Measurements from ENCODE around the gene PPIA.
"Not testable (repeated sequence)": the region's sequence is repeated elsewhere in the genome, so short reads cannot be mapped to it uniquely, and the experiment has no call there.

PPIA gene

DNA sequence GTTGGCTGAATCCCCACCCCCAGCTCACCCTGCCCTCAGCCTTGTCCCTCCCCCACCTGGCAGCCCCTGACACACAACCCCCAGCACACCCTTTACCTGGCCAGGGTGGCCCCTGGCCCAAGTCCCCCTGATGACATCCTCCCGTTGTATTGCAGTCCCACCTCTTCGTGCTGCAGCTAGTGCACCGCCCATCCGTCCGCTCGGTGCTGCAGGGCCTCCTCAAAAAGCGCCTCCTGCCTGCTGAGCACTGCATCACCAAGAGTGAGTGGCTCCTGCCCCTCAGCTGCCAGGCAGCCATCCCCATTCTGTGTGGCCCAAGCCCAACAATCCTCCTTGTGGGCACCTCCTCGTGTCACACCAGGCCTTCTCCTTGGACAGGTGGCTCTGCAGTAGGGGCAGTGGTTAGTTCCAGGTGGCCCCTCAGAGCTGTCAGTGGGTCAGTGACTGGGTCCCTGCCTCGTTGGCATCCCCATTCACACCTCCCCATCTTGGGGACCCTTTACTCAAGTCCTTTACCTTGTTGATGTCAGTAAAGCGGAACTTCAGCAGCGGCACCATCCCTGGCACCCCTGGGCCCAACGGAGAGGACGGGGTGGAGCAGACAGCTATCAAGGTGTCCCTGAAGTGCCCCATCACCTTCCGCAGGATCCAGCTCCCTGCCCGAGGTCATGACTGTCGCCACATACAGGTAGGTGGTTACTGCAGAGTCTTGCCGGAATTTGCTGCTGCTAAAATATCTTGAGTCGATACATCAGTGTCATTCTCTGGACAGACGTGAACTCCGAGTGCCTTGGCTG, 33.6 kb upstream of the PPIA start:
- in situ Hi-C loops (cut with MboI; ENCODE audit: low sequenced_read_pairs), result no loop called here

DNA sequence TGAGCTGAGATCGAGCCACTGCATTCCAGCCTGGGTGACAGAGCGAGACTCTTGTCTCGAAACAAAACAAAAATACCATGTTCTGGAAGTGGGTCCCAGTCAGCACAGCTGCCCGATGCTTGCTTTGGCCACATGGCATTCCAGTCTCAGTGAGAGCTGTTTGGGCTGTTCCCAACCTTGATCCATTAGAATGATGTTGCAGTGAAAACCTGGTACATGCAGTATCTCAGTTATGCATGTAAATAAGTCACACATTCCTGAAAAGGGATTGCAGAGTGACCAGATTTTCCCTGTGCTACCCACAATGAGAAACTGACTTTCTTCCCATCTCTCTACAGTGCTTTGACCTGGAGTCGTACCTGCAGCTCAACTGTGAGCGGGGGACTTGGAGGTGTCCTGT, 32.4 kb upstream of the PPIA start:
- in situ Hi-C loops (cut with MboI; ENCODE audit: low sequenced_read_pairs), result no loop called here

DNA sequence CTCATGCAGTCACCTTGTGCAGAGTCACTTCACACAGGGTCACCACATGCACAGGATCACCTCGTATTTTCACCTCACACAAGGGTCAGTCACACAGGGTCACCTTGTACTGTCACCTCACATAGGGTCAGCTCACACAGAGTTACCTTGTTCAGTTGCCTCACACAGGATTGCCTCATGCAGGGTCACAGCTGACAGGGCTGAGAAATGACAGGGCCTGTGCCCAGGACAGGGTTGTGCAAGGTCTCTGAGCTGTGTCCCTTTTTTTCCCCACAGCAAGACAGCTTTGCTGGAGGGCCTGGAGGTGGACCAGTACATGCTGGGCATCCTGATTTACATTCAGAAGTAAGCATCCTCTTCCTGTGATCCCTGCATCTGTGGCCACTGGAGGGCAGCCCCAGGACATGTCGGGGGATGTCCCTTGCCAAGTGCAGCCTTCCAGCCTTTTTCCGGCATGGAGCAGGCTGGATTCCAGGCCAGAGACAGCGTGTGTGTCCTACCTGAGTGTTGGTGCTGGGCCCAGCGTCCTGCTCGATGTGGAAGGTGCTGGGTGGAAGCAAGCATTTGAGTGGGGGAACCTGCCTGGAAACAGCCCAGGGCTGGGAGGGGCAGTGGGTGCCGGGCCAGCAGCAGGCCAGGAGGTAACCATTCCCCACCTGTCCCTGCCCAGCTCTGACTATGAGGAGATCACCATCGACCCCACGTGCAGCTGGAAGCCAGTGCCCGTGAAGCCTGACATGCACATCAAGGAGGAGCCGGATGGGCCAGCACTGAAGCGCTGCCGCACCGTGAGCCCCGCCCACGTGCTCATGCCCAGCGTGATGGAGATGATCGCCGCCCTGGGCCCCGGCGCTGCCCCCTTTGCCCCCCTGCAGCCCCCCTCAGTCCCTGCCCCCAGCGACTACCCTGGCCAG, 31.6 kb upstream of the PPIA start:
- in situ Hi-C loops (cut with MboI; ENCODE audit: low sequenced_read_pairs), result no loop called here

DNA sequence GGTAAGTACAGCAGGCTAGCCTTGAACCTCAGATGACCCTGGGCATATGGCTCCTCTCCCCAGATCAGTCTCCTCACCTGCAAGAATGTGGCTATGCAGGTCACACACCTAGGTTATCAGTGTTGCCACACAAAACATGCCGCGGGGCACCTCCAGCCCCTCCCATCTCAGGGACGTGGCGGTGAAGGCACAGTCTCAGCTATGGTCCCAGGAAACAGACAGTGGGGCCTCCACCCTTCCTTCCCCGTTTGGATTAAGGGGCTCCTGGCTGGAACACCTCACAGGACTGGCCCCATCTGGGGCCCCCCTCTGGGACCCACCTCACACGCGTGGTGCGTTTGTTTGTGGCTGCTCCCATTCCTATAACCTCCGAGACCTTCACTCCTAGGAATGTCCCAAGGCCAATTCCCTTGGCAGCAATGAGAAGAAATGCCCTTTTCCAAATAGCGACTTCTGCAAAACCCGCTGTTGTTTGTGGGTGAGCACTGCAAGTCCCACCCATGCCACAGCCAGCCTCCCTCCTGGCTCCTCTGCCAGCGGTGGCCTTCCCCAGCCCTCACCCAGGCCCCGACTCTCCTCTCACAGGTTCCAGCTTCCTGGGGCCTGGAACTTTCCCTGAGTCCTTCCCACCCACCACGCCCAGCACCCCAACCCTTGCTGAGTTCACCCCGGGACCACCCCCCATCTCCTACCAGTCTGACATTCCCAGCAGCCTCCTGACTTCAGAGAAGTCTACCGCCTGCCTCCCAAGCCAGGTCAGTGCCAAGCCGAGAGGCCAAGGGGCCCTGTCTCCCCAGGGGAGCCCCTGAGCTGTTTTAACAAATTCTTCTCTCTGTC, 30.7 kb upstream of the PPIA start:
- in situ Hi-C loops (cut with MboI; ENCODE audit: low sequenced_read_pairs), result no loop called here

DNA sequence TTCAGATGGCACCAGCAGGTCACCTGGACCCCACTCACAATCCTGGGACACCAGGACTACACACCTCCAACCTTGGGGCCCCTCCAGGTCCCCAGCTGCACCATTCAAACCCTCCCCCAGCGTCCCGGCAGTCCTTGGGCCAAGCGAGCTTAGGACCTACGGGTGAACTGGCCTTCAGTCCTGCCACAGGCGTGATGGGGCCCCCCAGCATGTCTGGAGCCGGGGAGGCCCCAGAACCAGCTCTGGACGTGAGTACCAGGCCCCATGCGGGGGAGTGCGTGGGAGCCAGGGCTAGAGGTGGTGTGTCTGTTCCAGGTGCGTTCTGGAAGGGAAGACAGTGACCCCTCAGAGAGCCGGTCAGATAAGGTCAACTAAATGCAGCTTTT, 30.1 kb upstream of the PPIA start:
- in situ Hi-C loops (cut with MboI; ENCODE audit: low sequenced_read_pairs), result no loop called here

DNA sequence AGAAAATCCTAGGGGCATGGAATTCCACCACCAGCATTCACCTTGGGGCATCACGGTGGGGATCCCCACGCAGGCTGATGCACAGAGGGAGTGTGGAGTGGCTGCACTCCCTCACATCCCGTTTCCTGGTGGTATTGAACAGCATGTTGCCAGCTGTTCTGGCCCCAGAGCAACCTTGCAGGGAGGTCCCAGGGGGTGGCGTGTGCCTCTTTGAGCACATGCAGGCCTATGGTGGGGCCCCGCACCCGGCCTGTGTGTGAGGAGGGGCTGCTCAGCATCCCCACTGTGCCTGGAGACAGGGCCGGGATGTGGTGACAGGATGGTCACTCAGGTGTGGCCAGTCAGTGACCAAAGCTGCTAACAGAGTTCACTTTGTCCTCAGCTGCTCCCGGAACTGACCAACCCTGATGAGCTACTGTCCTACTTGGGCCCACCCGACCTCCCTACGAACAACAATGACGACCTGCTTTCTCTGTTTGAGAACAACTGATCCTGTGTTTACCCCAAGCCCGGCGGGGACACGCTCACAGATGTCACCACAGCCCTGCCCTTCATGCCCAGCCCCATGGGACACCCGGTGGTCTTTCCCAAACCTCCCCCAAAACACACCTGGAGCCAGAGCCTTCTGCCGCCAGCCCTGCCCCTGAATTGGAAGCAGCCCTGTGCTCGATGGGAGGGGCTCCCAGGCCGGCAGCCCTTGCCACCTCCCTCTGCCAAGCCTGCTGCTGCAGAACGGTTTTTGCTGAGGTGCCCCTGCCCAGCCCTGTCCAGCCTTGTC, 29.2 kb upstream of the PPIA start:
- in situ Hi-C loops (cut with MboI; ENCODE audit: low sequenced_read_pairs), result no loop called here

DNA sequence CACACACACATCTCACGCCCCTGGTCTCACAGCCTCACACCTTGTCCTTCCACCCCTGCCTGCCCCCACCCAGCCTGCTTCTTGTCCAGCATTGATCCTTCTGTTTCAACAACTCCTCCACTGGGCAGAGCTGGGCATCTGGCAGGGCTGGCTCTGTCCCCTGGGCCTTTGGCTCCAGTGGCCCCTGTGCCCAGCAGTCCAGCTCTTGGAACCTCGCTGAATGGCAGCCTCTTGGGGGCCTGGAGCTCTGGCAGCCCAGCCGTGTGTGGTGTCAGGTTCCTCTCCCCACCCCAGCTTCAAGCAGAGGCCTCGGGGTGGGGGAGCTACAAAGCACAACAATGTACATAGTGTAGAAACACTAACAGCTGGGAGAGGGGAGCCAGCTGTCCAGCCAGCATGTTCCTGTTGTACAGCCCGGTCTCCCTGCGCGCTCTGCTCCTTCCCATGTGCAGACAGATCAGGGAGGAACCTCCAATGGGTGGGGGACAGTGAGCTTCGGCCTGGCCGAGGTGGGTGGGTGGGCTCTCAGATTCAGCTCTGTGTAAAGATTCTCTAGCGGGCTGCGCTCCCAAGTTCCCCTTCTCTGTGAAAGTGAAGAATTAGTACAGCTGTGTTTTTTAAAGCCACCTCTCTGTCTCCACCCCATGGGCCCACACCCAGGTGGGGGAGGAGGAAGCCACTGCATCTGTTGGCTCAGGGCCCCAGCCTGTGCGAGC, 28.4 kb upstream of the PPIA start:
- in situ Hi-C loops (cut with MboI; ENCODE audit: low sequenced_read_pairs), result no loop called here

DNA sequence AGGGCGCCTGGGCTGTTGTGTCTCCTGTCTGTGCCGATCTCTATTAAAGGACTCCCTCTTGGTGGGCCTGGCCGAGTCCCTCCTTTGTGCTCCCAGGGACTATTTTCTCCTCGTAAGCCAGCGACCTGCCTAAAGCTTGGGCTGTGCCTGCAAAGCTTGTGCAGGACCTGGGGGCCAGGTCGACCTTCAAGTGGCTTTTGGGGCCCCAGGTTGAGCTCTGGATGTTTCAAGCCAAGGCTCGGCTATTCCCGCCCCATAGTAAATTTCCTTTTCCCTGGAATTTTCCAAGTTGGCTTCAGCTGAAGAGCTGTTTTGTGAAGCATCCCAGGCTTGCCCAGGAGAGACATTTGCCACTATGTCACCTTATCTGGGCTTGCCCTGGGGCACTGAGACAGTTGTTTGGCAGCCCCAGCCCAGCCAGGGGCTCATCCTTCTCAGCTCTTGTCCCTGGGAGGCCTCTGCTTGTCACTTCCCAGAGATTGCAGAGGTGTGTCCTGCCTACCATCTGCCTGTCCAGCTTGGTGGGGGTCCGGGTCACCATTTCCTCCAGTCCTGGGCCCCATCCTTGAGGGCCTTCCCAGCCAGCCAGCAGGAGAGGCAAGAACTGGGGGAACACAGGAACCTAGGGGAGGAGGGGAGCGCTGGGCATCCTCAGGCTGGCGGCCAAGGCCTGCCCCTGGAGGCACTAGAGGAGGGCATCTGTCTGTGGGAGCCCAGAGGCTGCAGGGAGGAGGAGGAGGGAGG, 27.7 kb upstream of the PPIA start:
- in situ Hi-C loops (cut with MboI; ENCODE audit: low sequenced_read_pairs), result no loop called here

DNA sequence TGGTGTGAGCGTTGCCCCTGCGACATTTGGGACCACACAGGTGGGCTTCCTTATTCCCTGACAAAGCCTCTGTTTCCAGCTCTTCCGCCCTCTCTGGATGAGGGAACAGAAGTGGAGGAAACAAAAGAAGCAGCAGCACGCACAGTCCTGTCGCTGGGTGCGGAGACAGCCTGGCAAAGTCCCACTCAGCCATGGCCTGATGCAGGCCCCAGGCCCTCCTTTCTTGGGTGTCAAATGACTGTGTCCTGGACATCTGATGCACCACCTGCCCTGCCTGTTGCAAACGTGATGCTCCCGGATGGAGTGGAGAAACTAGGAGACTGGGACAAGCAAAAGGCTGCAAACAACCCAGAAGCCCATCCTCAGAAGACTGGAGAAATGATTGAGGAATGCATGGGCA, 27.1 kb upstream of the PPIA start:
- in situ Hi-C loops (cut with MboI; ENCODE audit: low sequenced_read_pairs), result no loop called here

DNA sequence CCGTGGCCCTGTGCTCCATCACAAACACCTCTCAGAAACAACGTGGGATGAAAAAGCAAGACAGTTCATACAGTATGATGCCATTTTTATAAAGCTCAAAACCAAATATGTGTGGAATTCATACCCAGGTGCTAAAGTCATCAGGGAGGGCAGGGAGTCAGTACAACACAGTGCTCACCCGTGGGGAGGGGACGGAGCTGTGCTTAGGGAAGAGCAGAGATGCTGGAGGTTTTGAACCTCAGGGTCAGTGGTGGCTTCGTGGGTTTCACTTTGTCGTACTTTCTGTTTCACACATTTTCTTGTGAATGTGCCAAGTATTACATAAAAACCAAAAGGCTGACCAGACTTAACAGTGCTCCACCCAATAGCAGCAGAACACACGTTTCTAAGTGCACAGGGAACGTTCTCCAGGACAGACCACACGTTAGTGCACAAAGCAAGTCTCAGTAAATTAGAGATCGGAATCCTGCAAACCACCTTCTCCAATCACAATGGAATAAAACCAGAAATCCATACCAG, 26.6 kb upstream of the PPIA start:
- in situ Hi-C loops (cut with MboI; ENCODE audit: low sequenced_read_pairs), result no loop called here

DNA sequence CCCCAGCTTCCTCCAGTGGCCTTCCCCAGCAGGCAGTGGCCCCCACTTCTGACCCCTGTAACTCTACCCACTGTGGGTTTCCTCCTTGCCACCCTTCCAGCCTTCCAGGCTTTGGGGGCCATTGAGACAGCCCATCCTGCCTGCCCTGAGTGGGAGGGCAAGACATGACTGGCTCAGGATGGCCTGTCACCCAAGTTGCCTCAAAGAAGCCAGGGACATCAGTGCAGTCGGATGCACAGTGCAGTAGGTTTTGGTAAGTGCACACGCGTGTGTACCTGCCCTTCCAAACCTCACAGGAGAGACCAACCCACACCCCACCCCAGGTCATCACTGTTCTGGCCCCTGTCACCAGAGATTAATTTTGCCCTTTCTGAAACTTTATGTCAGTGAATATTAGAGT, 25.1 kb upstream of the PPIA start:
- in situ Hi-C loops (cut with MboI; ENCODE audit: low sequenced_read_pairs), result no loop called here

DNA sequence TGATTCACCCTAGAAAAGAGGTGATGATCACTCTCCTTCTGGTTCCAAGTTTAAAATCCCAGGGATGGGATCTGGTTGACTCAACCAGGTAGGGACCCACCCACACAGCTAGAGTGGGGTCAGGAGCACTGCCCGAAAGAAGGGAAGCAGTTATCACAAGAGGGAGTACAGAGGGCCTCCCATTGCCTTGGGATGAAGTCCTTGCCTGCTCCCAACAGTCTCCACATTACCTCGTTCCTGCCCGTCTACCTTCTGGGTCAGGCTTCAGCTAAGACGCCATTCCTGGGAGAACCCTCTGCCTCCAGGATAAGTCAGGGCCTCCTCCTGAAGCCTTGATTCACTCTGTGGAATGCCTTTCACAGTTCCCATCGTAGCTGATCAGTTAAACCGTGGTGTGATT, 24.0 kb upstream of the PPIA start:
- in situ Hi-C loops (cut with MboI; ENCODE audit: low sequenced_read_pairs), result no loop called here

DNA sequence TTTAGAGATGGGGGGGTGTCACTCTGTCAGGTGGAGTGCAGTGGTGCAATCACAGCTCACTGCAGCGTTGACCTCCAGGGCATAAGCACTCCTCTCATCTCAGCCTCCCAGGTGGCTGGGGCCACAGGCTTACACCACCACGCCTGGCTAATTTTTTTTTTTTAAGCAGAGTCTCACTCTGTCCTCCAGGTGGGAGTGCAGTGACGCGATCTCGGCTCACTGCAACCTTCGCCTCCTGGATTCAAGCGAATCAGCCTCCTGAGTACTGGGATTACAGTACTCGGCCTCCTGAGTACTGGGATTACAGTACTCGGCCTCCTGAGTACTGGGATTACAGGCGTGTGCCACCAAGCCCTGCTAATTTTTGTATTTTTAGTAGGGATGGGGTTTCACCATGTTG, 23.6 kb upstream of the PPIA start:
- in situ Hi-C loops (cut with MboI; ENCODE audit: low sequenced_read_pairs), result no loop called here

DNA sequence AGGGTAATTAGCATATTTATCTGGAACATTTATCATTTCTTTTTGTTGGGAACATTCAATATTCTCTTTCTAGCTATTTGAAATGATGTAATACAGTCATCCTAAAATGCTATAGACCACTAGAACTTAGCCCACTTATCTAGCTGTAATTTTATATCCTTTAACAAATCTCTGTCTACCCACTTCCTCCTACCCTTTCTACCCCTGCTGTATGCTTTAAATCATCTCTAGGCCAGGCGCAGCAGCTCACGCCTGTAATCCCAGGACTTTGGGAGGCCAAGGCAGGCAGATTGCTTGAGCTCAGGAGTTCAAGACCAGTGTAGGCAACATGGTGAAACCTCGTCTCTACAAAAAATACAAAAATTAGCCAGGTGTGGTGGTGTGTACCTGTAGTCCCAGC, 22.0 kb upstream of the PPIA start:
- in situ Hi-C loops (cut with MboI; ENCODE audit: low sequenced_read_pairs), result not testable (repeated sequence)

DNA sequence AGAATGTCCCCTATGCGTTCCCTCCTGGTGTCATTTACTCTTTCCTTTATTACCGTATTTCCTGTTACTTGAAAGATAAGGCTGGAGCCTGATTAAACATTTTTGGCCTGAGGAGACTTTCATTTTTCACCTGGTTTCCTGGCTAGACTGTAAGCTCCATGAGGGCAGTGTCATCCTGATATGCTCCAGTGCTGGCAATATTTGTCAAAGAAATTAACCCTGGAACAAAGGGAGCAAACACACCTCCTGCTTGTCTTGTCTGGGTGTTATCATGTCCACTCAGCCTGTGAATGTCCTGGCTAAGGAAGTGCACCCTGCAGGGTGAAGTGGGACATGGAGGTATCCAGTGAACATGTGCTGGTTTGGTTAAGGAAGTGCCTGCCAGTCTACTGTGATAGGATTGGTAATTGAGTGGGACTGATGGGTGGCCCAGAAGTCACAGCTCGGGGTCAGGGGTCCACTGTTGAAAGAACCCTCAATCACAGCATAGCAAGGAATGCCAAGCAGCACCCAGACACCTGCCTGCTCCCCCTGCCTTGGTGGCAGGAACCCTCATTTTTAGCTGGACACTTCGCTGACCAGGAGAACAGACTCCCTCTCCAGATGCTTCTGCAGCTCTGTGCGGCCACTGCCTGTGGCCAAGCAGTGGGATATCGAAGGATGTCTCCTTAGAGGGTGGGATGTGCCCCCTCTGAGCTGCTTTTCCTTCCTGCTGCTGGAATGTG, 20.9 kb upstream of the PPIA start:
- in situ Hi-C loops (cut with MboI; ENCODE audit: low sequenced_read_pairs), result no loop called here

DNA sequence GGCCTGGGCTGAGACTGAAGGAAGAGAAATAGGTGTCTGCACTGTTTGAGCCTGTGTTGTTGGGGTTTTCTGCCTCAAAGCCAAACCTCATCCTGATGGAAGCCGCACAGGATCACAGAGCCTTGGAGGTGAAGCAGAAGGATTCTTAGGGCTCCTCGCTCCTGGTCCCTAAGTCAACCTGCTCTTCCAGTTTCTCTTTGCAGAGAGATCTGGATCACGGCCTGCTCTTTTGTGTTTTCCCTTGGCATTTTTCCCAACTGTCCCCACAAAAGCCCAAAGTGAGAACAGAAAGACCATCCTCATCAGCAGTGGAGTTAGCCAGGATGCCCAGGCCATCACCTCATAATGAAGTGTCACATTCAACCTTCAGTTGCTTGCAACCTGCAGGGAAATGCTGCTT, 20.3 kb upstream of the PPIA start:
- in situ Hi-C loops (cut with MboI; ENCODE audit: low sequenced_read_pairs), result no loop called here

DNA sequence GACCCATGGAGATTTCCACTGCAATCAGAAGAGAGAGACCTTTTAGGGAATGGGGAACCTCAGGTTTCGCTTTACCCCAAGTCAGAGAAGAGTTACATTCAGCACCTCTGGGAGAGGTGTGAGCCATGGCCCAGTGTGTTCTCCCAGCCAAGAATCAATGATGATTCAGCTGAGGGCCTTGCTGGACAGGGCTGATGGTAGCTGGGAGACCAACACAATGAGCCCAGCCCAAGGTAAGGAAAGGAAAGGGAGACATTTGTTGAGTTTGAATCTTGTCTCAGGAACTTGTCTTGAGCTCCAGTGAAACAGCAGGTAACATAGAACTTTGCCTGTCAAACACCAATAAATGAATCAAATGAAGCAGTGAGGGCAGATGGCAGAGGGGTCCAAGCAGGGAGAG, 14.0 kb upstream of the PPIA start:
- in situ Hi-C loops (cut with MboI; ENCODE audit: low sequenced_read_pairs), result no loop called here

DNA sequence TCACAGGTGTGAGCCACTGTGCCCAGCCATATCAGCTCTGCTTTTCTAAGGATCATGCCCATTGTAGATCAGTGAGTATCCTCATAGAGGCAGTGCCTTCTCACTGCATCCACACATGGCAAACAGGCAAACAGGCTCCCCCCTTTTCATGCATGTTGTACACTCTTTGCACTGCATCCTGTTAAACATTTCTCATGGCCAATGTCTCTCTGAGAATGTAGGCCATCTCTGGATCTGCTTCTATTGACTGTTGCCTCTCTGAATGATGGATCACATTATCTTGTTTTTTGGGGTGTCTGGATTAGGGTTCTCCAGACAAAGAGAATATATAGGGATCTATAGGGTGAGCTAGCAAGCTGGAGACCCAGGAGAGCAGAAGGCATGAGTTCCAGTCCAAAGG, 13.1 kb upstream of the PPIA start:
- in situ Hi-C loops (cut with MboI; ENCODE audit: low sequenced_read_pairs), result no loop called here
